Fibroblast of peridontal ligament (primary cell): ENCODE measurements around the gene PTTG1IP2.

Experiments used
- DNase-seq: peaks from one replicate; pipeline ENCODE4 v3.0.0-alpha.2; 2010; ENCODE audit errors: extremely low read depth

PTTG1IP2 gene

DNA sequence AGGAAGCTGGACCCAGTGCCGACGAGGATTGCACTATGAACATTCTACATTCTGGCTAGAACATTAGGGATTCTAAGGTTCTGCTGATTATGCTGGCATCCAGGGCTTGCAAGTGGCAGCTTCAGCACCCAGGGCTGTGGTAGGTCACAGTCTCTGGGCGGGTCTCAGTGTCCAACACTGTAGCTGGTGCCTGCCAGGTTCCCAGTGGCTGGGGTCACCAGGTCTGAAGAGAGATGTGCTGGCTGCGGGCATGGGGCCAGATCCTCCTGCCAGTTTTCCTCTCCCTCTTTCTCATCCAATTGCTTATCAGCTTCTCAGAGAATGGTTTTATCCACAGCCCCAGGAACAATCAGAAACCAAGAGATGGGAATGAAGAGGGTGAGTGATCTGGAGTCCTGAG, at the start of gene PTTG1IP2:
PTTG1IP2 (plus strand) TSS at position 86 of the 400 bp plus-strand sequence; CDS start at position 234, 148 bp downstream.
- DNase-seq, result no peak

- DNase-seq, result no peak
These were observed 47.8 kb upstream of the PTTG1IP2 start for GRCh38 chr7:90421651-90422050.

DNA sequence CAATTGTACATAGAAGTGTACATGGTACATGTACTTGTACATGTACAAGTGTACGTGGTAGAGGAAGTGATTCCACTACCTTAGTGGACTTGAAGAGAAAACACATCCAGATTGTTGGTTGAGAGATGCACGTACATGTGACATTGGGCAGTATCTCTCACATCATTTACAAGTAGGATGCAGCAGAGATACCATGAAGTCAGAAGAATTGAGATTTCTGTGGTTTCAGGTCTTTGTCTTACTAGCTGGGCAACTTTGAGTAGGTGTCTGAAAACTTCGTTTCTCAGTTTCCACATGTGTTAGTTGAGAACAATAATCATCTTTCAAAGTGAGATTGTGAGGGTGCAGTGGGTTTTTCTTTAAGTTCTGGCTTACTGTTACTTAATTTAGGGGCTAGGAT, 44.7 kb upstream of the PTTG1IP2 start:
- no peak for DNase-seq

DNA sequence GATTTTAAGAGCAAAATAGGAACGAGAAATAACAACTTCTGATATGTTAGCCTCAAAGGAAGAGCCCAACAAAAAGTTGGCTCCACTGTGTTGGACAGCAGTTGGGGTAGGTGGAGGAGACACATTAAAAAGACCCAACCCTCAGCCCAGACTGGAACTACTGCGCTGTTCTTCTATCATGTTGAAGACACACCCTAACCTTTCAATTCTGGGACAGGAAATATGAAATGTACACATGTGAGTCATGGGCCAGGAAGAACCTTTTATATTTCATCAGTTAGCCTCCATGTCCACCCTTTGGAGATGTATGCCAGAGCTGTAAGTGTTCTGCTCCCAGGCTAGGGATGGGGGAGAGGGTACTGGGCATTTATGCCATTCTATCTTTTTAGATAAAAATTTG, 44.1 kb upstream of the PTTG1IP2 start:
- DNase-seq, result no peak

GRCh38 chr7:90430614-90431460, 38.6 kb upstream of the PTTG1IP2 start:
- no peak for DNase-seq

GRCh38 chr7:90432752-90433151, 36.7 kb upstream of the PTTG1IP2 start:
- no peak for DNase-seq

- no peak for DNase-seq
These were observed 36.2 kb upstream of the PTTG1IP2 start for GRCh38 chr7:90433221-90433620.

- no peak for DNase-seq
These were observed 23.8 kb upstream of the PTTG1IP2 start for GRCh38 chr7:90445633-90446032.

DNA sequence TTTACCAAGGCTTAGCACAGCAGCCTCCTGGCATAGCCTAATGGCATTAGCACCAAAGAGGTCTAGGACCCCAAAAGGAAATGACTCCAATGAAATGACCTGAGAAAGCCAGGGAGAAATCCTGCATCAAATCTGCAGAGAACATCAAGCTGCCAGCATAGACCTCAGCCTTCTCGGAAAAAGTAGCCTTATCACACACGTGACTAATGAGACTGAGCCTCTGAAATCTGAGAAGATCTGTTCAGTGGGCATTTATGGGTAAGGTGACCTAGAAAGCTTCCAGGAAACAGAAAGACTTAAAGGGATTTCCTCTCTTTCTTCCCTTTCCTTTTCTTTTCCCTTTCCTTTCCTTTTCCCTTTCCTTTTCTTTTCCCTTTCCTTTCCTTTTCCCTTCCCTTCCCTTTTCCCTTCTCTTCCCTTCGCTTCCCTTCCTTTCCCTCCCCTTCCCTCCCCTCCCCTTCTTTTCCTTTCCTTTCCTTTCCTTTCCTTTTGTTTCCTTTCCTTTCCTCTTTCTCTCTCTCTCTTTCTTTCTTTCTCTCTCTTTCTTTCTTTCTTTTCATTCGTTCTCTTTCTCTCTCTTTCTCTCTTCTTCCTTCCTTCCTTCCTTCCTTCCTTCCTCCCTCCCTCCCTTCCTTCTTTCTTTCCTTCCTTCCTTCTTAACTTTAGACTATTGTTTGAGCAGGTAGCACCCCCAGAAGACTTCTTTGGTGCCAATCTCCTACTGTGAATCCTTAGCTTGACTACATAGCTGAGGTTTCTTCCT, 23.1 kb upstream of the PTTG1IP2 start:
- no peak for DNase-seq

DNA sequence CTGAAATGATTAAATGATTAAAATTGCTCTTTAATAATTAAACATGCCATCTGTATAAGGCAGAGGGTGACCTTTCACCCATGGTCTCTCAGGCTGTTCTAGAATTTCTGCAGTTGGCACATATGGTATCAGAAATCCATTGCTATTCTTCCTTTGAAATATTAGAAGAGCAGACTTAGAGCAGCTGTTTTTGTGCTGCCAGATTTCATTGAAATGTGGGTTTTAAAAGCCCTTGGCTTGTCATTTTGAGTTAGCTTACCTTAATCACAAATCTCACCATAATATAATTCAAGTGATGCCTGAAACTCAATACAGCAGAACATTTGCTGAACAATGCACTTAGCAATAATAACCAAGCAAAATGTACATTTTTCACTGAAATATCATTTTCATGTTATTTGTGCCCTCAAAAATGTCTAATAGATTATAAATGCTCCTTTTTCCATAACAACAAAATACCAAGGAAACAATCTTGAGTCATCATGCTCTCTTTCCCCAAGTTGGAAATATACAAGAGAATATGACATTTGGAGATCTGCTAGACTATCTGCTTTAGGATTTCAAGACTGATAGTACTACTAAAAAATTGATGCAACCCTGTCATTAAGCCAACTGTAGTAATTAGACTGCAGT, 16.1 kb upstream of the PTTG1IP2 start:
- peak; percentile 45 for DNase-seq

GRCh38 chr7:90453931-90454330, 15.5 kb upstream of the PTTG1IP2 start:
- no peak for DNase-seq

GRCh38 chr7:90455163-90456030, 14.0 kb upstream of the PTTG1IP2 start:
- DNase-seq, result peak; percentile 72

DNA sequence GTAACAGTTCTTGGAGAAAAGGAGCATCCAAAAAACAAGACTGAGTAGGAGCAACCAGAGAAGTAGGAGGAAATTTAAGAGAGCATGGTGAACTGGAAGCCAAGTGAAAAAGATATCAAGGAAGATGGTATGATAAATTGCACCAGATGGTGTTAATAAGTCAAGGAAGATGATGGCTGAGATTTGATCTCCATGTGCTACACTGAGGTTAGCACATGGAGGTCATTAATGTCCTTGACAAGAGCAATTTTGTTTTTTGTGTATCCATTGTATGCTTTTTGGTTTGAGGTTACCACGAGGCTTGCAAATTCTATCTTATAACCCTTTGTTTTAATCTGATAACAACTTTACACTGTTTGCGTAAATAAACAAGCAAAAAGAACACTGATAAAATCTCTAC, 11.3 kb upstream of the PTTG1IP2 start:
- DNase-seq, result no peak

DNA sequence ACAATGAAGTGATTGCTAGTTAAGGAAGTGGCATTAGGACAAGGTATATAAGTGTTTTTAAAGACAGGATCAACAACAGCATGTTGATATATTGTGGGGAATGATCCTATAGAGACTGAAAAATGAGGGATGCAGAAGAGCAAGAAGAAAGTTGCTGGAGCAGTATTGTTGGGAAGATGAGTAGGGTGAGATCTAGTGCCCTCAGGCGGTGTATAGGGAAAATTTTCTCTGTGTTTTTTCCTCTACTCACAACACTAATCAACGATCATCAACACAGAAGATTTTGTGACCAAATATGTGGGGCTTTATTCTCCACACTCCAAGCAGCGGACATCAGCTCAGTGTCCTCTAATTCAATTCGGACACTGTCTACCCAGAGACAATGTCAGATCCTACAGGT, 9.6 kb upstream of the PTTG1IP2 start:
- no peak for DNase-seq

- DNase-seq, result peak; percentile 25
These were observed 8.2 kb upstream of the PTTG1IP2 start for GRCh38 chr7:90461219-90461618.

- peak; percentile 40 for DNase-seq
These were observed 6.2 kb upstream of the PTTG1IP2 start for GRCh38 chr7:90463151-90463628.

GRCh38 chr7:90465816-90466215, 3.6 kb upstream of the PTTG1IP2 start:
- no peak for DNase-seq

GRCh38 chr7:90472805-90473540, 3.5 kb downstream of the PTTG1IP2 start:
- DNase-seq, result no peak

GRCh38 chr7:90473814-90474213, 4.4 kb downstream of the PTTG1IP2 start:
- DNase-seq, result no peak
